ENCODE results near the gene KCNE4. TPM values are rescaled to one million over a fixed set of nuclear protein-coding genes. Genes with fewer than 3 reads are reported as not detected.

Gene KCNE4
- total RNA-seq, 1 donor from 2014 or later = 2.4 TPM

DNA sequence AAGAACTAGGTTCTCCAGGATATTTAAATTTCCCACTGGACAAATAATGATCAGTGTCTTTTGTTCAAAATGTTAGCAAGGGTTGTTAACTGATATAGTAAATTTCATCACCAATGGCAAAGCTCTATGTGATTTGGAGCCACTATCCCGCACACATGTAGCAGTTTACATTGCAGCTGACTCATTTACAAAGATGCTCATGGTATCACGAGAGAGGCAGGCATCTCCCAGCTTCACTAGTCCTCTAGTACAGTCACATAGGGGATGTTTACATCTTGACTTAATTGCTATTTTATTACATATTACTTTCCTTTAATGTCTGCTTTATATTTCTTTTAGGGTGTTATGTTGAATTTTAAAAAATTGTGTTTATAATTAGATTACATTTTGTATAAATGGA, 30.7 kb downstream of the KCNE4 start:
- no peak for DNase-seq (ENCODE audit: low spot score in 2 of 2)
- FAIRE-seq = no peak

GRCh38 chr2:223083402-223084070, 31.5 kb downstream of the KCNE4 start:
- FAIRE-seq (no peak), DNase-seq (ENCODE audit: low spot score in 2 of 2) (no peak)

DNA sequence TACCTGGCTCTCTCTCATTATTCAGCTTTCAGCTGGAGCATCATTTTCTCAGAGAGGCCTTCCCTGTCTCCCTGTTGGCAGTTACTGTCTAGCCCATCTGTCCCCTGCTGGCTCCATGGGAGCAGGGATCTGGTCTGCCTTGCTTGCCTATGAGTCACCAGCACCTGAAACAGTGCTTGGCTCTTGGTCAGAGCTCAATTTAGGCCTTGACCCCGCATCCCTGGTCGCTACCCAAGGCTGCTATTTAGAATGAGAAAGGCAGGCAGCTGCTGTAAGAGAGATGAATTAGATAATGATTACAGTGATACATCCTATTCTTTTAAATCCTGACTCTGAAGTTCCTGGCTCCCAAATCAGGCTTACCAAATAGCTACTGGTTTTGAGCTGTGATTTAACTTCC, 32.9 kb downstream of the KCNE4 start:
- no peak for DNase-seq (ENCODE audit: low spot score in 2 of 2)
- FAIRE-seq = no peak

- DNase-seq (ENCODE audit: low spot score in 2 of 2) = peak in 1 of 2 donors; percentile 34
- no peak for FAIRE-seq
These were observed 34.5 kb downstream of the KCNE4 start for GRCh38 chr2:223086370-223086981.

DNA sequence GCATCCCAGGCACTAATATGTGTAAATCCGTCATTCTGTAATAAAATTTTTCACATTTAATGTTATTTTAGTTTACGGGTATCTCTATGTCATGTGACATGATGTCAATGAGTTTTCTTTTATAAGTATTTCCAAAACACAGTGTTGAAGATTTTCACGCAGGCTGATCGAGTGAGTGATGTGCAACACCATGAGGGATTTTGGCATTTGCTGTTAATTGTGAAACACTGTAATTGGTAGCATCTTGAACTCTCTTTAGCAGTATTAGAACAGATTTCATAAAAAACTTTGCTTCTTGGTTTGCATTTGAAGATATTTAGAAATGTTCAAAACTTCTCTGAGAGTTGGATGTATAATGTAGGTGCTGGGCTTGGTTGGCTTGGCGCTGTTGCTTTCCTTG, 35.5 kb downstream of the KCNE4 start:
- FAIRE-seq (no peak), DNase-seq (ENCODE audit: low spot score in 2 of 2) (no peak)

DNA sequence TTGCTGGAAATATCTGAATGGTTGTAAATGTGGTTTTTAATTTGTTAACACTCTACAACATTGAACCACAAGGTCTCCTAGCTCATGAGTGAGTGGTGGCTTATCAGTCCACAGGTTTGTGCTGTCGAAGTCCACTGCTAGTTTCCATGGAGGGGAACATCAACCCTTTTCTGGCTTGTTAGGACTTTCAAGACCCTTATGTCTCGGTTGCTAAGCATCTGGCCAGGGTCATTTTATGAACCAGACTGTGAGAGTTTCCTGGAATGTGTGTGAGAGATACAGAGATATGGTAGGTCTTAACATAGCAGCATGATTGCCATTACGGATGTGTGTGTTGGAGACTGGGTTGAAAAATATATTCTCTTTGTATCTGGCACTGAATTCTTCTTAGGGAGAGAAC, 36.9 kb downstream of the KCNE4 start:
- FAIRE-seq (no peak), DNase-seq (ENCODE audit: low spot score in 2 of 2) (no peak)

DNA sequence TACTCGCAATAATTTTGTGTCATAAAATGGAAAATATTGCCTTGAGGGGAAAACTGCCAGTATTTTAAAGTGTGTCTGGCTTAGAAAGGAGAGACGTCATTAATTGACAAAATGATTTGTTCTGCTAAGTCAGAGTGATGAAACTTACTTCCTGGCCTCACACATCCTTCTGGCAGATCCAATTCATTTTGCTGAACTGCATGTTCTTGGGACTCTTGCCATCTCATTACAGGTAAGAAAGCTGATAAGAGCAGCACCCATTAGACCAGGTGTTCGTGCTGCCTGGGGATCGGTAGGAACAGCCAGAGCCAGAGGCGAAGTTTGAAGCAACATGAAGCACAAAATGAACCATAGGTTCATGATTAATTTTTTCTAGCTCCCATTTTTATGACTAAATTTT, 38.0 kb downstream of the KCNE4 start:
- DNase-seq (ENCODE audit: low spot score in 2 of 2) (no peak), FAIRE-seq (no peak)

DNA sequence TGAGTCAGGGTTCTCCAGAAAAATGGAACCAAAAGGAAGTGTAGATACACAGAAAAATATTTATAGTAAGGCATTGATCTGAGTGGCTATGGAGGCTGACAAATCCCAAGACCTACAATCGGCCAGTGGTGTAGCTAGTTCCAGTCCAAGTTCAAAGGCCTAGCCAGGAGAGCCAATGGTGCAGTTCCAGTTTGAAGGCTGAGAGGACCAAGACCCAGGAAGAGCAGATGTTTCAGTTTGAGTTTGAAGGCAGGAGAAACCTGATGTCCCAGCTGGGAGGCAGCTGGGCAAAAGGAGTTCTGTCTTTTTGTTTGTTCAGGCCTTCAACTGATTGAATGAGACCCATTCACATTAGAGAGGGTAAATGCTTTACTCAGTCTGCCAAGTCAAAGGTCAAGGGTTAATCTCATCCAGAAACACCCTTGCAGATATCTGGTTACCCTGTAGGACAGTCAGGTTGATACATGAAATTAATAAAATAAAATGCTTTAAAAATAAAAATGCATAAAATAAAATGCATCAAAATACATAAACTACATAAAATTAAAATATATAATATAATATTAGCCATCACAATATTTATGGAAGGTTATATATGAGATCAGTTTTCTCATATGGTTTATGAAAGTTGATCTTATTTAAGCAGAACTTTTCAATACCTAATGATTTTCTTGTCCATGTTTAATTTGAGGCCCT, 38.7 kb downstream of the KCNE4 start:
- FAIRE-seq (peak; percentile 10), DNase-seq (ENCODE audit: low spot score in 2 of 2) (no peak)

- FAIRE-seq (no peak), DNase-seq (ENCODE audit: low spot score in 2 of 2) (no peak)
These were observed 40.7 kb downstream of the KCNE4 start for GRCh38 chr2:223092667-223093066.

- DNase-seq (ENCODE audit: low spot score in 2 of 2) = no peak
- no peak for FAIRE-seq
These were observed 41.6 kb downstream of the KCNE4 start for GRCh38 chr2:223093436-223094241.

GRCh38 chr2:223095207-223095606, 43.2 kb downstream of the KCNE4 start:
- DNase-seq (ENCODE audit: low spot score in 2 of 2) = no peak

GRCh38 chr2:223096235-223096970, 44.4 kb downstream of the KCNE4 start:
- DNase-seq (ENCODE audit: low spot score in 2 of 2) (no peak), FAIRE-seq (no peak)

More at GRCh38 chr2:223095207-223095606, 43.2 kb downstream of the KCNE4 start:
- no peak for FAIRE-seq

DNA sequence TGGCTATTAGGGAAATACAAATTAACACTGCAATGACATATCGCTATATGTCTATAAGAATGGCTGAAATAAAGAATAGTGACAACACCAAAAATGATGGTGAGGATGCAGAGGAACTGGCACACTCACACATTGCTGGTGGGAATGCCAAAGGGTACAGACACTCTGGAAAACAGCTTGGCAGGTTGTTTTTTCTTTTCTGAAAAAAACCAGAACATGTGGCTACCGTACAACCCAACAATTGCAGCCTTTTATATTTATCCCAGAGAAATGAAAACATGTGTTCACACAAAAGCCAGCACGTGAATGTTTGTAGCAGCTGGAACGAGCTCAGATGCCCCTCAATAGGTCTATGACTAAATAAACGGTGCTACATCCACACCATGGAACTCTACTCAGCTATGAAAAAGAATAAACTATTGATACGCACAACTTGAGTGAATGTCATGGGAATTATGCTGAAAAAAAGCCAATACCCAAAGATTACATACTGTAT, 45.9 kb downstream of the KCNE4 start:
- FAIRE-seq (no peak), DNase-seq (ENCODE audit: low spot score in 2 of 2) (no peak)

DNA sequence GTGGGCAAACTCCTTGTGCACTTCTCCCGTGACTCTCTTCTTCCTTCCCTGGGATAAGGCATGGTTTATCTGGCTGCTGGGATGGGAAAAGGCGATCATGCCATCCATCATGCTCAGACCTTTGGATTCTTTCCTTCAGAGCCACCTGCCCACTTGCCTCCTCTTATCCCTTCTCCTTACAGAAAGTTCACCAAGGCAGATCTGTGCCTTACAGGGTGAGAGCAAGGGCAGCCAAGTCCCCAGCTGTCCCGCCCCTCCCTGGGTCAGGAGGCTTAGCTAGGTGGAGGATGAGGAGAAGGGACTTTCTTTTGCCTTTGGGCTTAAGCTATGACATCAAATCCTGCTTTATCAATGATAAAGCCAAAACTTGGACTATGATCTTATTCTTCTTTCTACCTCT, 47.6 kb downstream of the KCNE4 start:
- no peak for DNase-seq (ENCODE audit: low spot score in 2 of 2)
- no peak for FAIRE-seq

DNA sequence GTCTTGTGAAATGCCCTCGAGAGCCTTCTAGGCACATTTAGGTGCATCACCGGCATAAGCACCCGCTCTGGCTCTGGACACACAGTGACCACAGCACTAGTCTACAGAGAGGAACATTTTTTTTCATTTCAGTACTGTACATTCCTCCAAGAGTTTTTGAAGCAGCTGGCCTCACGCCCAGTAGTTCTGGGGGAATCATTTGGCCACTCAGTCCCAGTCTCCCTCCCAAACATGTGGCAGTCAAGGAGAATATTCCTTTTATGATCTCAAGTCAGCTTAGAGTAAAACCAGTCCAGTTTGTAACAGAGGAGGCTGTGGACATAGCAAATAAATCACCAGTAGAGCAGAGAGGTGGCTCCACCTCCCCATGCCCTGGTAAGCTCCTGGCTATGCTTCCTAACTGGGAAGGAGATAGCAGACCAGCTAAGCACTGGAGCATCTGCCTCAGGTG, 48.1 kb downstream of the KCNE4 start:
- no peak for DNase-seq (ENCODE audit: low spot score in 2 of 2)
- no peak for FAIRE-seq

- FAIRE-seq (no peak), DNase-seq (ENCODE audit: low spot score in 2 of 2) (no peak)
These were observed 49.5 kb downstream of the KCNE4 start for GRCh38 chr2:223101340-223102039.

DNA sequence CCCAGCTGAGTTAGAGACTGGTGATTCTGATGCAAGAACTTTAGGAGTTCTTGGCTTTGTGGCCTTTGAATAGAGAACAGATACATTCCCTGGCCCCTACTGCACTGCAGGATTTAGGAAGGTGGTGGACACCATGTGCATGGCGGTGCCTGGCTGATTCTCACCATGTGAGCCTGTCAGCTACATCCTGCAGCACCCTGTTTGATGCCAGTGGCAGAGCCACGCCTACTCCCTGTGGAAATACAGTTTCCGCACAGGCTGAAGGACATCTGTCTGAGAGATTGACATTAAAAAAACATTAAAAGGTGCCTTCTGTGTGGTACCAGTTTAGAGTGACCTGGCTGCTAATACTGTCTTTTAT, 50.0 kb downstream of the KCNE4 start:
- no peak for FAIRE-seq
- DNase-seq (ENCODE audit: low spot score in 2 of 2) = no peak

DNA sequence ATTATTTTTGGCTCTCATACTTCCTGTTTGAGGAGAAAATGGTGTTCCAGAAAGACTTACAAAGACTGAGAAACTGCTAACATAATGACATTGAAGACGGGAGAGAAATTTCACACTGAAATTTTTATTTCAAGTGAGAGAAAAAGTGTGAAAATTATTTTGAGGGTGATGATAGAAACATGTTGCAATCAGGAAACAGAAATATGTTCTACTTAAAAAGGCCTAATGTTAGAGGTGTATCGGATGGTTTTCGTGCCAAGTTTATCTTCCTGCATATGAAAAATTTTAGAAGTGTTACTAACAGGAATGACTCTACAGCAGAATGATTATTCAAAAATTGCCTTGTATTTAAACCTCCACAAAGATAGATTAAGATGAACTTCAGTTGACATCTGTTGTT, 50.5 kb downstream of the KCNE4 start:
- DNase-seq (ENCODE audit: low spot score in 2 of 2) = no peak
- FAIRE-seq = no peak

GRCh38 chr2:223104336-223105132, 52.5 kb downstream of the KCNE4 start:
- DNase-seq (ENCODE audit: low spot score in 2 of 2) (no peak), FAIRE-seq (no peak)

All from frontal cortex (tissue), 4 donors.